Memory B cell (primary cell): Measurements from ENCODE around the gene ARL3.
A peak's percentile ranks its signal among the peaks of the same experiment; 100 is the strongest.
"Not testable (repeated sequence)": the region's sequence is repeated elsewhere in the genome, so short reads cannot be mapped to it uniquely, and the experiment has no call there.

Experiments
- ATAC-seq: fragments of 150-1000 bp; cut with Tn5 transposase; 2 replicates; pipeline ENCODE4 v1.10.0; 2021; ENCODE audit warnings: low read depth, mild to moderate bottlenecking, moderate library complexity
- DNase-seq, 2 donors: peaks; one replicate each; pipeline ENCODE4 v3.0.0; 2022; ENCODE audit warnings: low spot score in 2 of 2
- H3K27ac Mint-ChIP-seq: one replicate; pipeline ENCODE4 v1.8.0; 2022; ENCODE audit warnings: mild to moderate bottlenecking, moderate library complexity, mixed read lengths
- H3K27me3 Mint-ChIP-seq: one replicate; pipeline ENCODE4 v1.8.0; 2022; ENCODE audit warnings: mixed read lengths
- H3K36me3 Mint-ChIP-seq: one replicate; pipeline ENCODE4 v1.8.0; 2022; ENCODE audit warnings: mild to moderate bottlenecking, mixed read lengths
- H3K4me1 Mint-ChIP-seq: one replicate; pipeline ENCODE4 v1.8.0; 2022; ENCODE audit warnings: mixed read lengths
- H3K4me3 Mint-ChIP-seq: one replicate; pipeline ENCODE4 v1.8.0; 2022; ENCODE audit warnings: mild to moderate bottlenecking, moderate library complexity, mixed read lengths
- H3K9me3 Mint-ChIP-seq: one replicate; pipeline ENCODE4 v1.8.0; 2022; ENCODE audit warnings: mixed read lengths

The ARL3 gene, protein sequence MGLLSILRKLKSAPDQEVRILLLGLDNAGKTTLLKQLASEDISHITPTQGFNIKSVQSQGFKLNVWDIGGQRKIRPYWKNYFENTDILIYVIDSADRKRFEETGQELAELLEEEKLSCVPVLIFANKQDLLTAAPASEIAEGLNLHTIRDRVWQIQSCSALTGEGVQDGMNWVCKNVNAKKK

GRCh38 chr10:102713814-102714620 lies at the start of gene ARL3:
ARL3 (minus strand) TSS chr10:102714397; CDS start chr10:102714275, 122 bp downstream.
- H3K27me3 Mint-ChIP-seq = no peaks in the 10 kb centered on the region
- H3K27ac Mint-ChIP-seq = peak within 1 kb of the TSS; percentile 95
- DNase-seq (peak; percentile 78 to 83), ATAC-seq (peak; percentile 82)
- peak within 1 kb of the TSS; percentile 96 for H3K4me3 Mint-ChIP-seq
- peaks cover 21% of the 10 kb centered on the region for H3K4me1 Mint-ChIP-seq
- peaks cover 6% of the 10 kb centered on the region for H3K36me3 Mint-ChIP-seq
- H3K9me3 Mint-ChIP-seq = no peaks in the 10 kb centered on the region

GRCh38 chr10:102763037-102763607 lies 48.9 kb upstream of the ARL3 start:
- no peak overlapping the region for H3K4me3 Mint-ChIP-seq
- DNase-seq (no peak), ATAC-seq (no peak)
- H3K27ac Mint-ChIP-seq = no peak overlapping the region
- no peaks in the 10 kb centered on the region for H3K27me3 Mint-ChIP-seq
- H3K36me3 Mint-ChIP-seq = peaks cover 34% of the 10 kb centered on the region
- H3K4me1 Mint-ChIP-seq = peaks cover 19% of the 10 kb centered on the region
- peaks cover 1% of the 10 kb centered on the region for H3K9me3 Mint-ChIP-seq

DNA sequence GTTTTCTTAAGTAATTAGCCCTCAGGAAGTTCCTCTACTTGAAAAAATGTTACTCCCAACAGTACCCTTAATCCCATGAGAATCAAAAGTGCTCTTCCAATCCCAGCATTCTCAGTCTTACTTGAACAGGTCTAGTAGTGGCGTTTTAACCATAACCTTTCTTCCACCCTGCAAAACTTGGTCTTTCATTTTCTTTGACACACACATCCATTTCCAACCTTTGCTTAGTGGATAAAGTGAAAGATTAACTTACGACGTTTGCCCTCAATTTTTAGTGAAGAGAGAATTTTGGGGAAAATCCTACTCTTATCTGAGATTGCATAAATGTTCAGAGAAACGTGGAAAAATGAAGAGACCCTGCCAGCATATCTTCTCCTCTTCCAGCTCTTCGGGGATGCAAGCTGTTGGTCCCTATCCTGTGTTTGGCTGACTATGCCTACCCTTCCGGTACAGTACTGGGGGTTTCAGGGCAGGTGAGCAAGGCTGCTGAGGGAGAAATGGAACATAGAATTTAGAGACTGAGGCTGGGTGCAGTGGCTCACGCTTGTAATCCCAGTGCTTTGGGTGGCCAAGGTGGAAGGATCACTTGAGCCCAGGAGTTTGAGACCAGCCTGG lies 48.3 kb upstream of the ARL3 start:
- DNase-seq (no peak), ATAC-seq (no peak)
- peaks cover 31% of the 10 kb centered on the region for H3K36me3 Mint-ChIP-seq
- H3K4me1 Mint-ChIP-seq = peaks cover 17% of the 10 kb centered on the region
- H3K4me3 Mint-ChIP-seq = no peak overlapping the region
- H3K27me3 Mint-ChIP-seq = no peaks in the 10 kb centered on the region
- peaks cover 1% of the 10 kb centered on the region for H3K9me3 Mint-ChIP-seq
- no peak overlapping the region for H3K27ac Mint-ChIP-seq

DNA sequence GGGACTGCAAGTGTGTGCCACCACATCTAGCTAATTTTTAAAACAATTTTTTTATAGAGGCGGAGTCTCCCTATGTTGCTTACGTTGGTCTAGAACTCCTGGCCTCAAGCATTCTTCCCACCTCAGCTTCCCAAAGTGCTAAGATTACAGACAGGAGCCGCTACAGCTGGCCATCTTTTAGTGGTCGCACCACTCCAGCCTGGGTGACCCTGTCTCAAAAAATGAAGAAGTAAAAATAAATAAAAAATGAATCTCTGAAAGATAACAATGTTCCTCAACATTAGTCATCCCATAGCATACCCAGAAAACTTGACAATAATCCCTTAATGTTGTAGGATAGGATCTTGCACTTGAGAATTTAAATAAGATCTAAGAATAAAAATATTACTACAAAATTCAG lies 47.8 kb upstream of the ARL3 start:
- DNase-seq (no peak), ATAC-seq (no peak)
- Mint-ChIP-seq H3K4me1 (peaks cover 19% of the 10 kb centered on the region), H3K9me3 (peaks cover 1% of the 10 kb centered on the region), H3K36me3 (peaks cover 31% of the 10 kb centered on the region), H3K27me3 (no peaks in the 10 kb centered on the region), H3K4me3 (no peak overlapping the region), H3K27ac (no peak overlapping the region)

- Mint-ChIP-seq H3K27ac (peak overlapping the region; percentile 62), H3K27me3 (no peaks in the 10 kb centered on the region), H3K36me3 (peaks cover 27% of the 10 kb centered on the region), H3K4me1 (peaks cover 20% of the 10 kb centered on the region), H3K4me3 (no peak overlapping the region), H3K9me3 (peaks cover 1% of the 10 kb centered on the region)
- ATAC-seq = no peak
- no peak for DNase-seq
Measured at GRCh38 chr10:102759497-102760210, 45.5 kb upstream of the ARL3 start.

DNA sequence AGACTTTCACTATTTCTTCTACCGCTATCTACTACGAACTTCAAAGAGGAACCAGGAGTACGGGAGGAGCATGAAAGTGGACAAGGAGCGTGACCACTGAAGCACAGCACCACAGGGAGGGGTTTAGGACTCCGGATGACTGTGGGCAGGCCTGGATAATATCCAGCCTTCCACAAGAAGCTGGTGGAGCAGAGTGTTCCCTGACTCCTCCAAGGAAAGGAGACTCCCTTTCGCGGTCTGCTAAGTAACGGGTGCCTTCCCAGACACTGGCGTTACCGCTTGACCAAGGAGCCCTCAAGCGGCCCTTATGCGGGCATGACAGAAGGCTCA lies 44.7 kb upstream of the ARL3 start:
- Mint-ChIP-seq H3K4me1 (peaks cover 20% of the 10 kb centered on the region), H3K27ac (peak overlapping the region; percentile 45), H3K36me3 (peaks cover 21% of the 10 kb centered on the region)
- not testable (repeated sequence) for DNase-seq, H3K27me3 Mint-ChIP-seq, H3K4me3 Mint-ChIP-seq, ATAC-seq, H3K9me3 Mint-ChIP-seq

- no peak overlapping the region for H3K4me3 Mint-ChIP-seq
- peaks cover 21% of the 10 kb centered on the region for H3K36me3 Mint-ChIP-seq
- DNase-seq = no peak
- peak overlapping the region; percentile 45 for H3K27ac Mint-ChIP-seq
- peaks cover 1% of the 10 kb centered on the region for H3K9me3 Mint-ChIP-seq
- no peaks in the 10 kb centered on the region for H3K27me3 Mint-ChIP-seq
- H3K4me1 Mint-ChIP-seq = peaks cover 20% of the 10 kb centered on the region
- no peak for ATAC-seq
Measured at GRCh38 chr10:102758240-102758932, 44.2 kb upstream of the ARL3 start.

DNA sequence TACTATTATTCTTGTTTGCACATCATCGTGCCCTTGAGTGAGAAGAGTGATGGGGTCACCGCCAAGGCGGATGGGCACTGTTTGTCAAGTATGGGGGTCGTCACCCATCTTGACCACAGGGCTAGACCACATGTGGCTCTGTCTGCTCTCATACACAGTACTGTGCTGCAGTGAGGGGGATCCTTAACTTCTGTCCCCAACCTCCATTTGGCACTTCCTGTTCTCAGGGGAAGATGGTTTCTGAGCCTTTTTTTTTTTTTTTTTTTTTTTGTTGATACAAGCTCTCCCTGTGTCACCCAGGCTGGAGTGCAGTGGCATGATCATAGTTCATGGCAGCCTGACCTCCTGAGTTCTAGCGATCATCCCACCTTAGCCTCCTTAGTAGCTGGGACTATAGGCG lies 43.1 kb upstream of the ARL3 start:
- Mint-ChIP-seq H3K4me1 (peaks cover 23% of the 10 kb centered on the region), H3K27me3 (no peaks in the 10 kb centered on the region), H3K9me3 (peaks cover 1% of the 10 kb centered on the region), H3K4me3 (no peak overlapping the region), H3K36me3 (peaks cover 16% of the 10 kb centered on the region), H3K27ac (no peak overlapping the region)
- no peak for DNase-seq
- ATAC-seq = no peak

GRCh38 chr10:102753718-102754117 lies 39.5 kb upstream of the ARL3 start:
- DNase-seq = no peak
- Mint-ChIP-seq H3K36me3 (peaks cover 14% of the 10 kb centered on the region), H3K4me3 (no peak overlapping the region), H3K9me3 (no peaks in the 10 kb centered on the region), H3K4me1 (peaks cover 29% of the 10 kb centered on the region), H3K27ac (peak overlapping the region; percentile 35), H3K27me3 (no peaks in the 10 kb centered on the region)
- no peak for ATAC-seq

DNA sequence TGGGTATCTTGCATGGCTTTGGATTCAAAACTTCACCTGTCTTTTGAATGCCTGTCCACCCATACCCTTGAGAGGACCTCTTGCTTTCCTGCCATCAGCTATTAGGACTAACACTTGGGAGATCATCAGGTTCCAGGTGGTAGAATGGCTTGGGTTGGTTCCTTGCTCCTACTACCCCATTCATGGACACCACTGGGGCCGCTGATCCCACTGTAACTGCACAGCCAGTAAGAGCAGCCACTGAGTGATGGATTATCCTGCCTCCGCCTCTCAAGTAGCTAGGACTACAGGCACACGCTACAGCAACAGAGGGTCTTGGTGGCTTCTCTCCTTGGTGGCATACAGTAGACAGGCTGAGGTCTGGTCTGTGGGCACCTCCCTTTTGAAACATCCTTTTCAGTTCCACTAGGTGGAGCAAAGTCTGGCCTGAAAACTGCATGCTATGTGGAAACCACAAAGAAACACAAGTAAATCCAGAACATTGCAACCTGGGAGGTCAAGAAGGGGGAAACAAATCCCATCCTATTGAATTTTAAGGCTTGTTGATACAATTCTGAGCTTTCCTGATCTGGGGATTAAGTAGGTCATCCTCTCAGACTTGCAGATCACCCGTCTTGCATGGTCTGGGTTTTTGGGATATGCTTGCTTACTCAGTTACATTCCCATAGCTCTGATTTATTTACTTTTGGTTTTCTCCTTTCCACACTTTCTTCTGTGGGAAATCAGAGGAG lies 38.9 kb upstream of the ARL3 start:
- peak; percentile 57 for ATAC-seq
- no peaks in the 10 kb centered on the region for H3K27me3 Mint-ChIP-seq
- H3K4me3 Mint-ChIP-seq = no peak overlapping the region
- no peak for DNase-seq
- no peaks in the 10 kb centered on the region for H3K9me3 Mint-ChIP-seq
- H3K36me3 Mint-ChIP-seq = peaks cover 14% of the 10 kb centered on the region
- H3K27ac Mint-ChIP-seq = peak overlapping the region; percentile 25
- peaks cover 29% of the 10 kb centered on the region for H3K4me1 Mint-ChIP-seq

DNA sequence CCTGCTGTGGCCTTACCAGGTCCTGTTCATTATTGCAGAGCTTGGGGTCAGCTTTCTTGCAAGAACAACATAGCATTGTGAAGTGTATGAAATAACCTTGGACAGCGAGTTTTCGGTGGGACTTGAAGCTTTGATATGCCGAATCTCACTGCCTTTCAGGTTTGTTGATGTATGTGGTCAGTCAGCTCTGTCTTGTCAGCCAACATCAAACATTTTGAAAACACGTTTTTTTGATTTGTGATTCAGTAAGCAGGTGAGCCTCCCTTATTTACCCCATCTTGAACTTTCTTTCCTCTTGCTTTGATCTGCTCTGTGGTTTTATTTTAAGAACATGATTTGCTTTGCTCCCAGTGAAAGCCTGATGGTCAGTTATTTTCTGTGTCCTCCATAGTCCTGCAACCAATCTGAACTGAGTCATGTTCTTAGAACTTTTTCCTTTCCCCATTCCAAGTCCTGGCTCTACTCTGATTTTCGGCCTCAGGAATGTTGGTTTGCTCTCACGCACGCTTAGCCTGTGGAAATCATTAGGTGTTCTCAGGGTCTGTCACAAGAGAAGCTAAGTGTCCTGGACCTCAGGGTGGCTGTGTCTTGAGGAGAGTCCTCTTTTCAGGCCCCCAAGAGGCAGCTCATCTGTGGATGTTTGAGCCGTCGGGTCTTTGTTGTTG lies 38.2 kb upstream of the ARL3 start:
- Mint-ChIP-seq H3K27ac (peak overlapping the region; percentile 25), H3K9me3 (no peaks in the 10 kb centered on the region), H3K4me1 (peaks cover 29% of the 10 kb centered on the region), H3K36me3 (peaks cover 14% of the 10 kb centered on the region), H3K4me3 (no peak overlapping the region), H3K27me3 (no peaks in the 10 kb centered on the region)
- no peak for ATAC-seq
- DNase-seq = no peak

DNA sequence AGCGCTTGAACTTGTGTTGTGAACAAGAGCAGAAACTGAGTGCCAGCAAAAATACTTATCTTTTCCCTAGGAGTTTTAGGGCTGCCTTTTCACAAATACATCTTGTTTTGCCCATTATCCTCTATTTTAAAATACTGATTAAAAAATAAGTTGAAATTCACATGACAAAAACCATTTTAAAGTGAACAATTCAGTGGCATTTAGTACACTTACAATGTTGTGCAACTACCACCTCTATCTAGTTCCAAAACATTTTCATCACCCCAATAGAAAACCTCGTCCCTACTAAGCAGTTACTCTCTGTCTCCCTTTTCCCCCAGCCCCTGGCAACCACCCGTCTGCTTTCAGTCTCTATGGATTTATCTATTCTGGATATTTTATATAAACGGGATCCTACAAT lies 31.0 kb upstream of the ARL3 start:
- Mint-ChIP-seq H3K27me3 (no peaks in the 10 kb centered on the region), H3K36me3 (peaks cover 9% of the 10 kb centered on the region), H3K9me3 (peaks cover 1% of the 10 kb centered on the region), H3K4me1 (peaks cover 31% of the 10 kb centered on the region), H3K4me3 (peak overlapping the region; percentile 96), H3K27ac (peak overlapping the region; percentile 1)
- DNase-seq (no peak), ATAC-seq (no peak)
